Omental fat pad (tissue), 4 donors: ENCODE measurements around the gene DACH1. TPM values are rescaled to one million over a fixed set of nuclear protein-coding genes. Genes with fewer than 3 reads are reported as not detected.

Experiments used
- ATAC-seq: fragments of 150-250 bp; one replicate; pipeline ENCODE4 v1.9.1; 2016; ENCODE audit warnings: mild to moderate bottlenecking, moderate library complexity; ENCODE audit not compliant: low FRiP score
- DNase-seq: peaks from one replicate; pipeline ENCODE4 v3.0.0-alpha.2; 2019; ENCODE audit warnings: low spot score
- total RNA-seq, 4 donors: library from RNA; depleted of rRNA; stranded (reverse); fragments of >200 nt; gene quantifications; one replicate each; pipeline ENCODE4 v1.1.0, GENCODE V29; 2016
- TF ChIP-seq, protein P1 (sequence below), 3 donors: fragments of 450-650 bp; IDR thresholded peaks; one replicate each; pipeline ENCODE4 v1.5.1; 2016 to 2017; ENCODE audit warnings: antibody characterized with exemption in 3 of 3, mild to moderate bottlenecking in 3 of 3, moderate library complexity in 2 of 3

DACH1 gene
- total RNA-seq, 4 donors from 2014 or later: 1.1 to 10.4 (median 2.8) TPM

- ATAC-seq (no peak), DNase-seq (no peak)
- TF ChIP-seq, protein P1, sequence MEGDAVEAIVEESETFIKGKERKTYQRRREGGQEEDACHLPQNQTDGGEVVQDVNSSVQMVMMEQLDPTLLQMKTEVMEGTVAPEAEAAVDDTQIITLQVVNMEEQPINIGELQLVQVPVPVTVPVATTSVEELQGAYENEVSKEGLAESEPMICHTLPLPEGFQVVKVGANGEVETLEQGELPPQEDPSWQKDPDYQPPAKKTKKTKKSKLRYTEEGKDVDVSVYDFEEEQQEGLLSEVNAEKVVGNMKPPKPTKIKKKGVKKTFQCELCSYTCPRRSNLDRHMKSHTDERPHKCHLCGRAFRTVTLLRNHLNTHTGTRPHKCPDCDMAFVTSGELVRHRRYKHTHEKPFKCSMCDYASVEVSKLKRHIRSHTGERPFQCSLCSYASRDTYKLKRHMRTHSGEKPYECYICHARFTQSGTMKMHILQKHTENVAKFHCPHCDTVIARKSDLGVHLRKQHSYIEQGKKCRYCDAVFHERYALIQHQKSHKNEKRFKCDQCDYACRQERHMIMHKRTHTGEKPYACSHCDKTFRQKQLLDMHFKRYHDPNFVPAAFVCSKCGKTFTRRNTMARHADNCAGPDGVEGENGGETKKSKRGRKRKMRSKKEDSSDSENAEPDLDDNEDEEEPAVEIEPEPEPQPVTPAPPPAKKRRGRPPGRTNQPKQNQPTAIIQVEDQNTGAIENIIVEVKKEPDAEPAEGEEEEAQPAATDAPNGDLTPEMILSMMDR (IDR thresholded peaks at IDR 0.05): no peak
Measured at GRCh38 chr13:71661921-71662320, 205.1 kb downstream of the DACH1 start.

DNA sequence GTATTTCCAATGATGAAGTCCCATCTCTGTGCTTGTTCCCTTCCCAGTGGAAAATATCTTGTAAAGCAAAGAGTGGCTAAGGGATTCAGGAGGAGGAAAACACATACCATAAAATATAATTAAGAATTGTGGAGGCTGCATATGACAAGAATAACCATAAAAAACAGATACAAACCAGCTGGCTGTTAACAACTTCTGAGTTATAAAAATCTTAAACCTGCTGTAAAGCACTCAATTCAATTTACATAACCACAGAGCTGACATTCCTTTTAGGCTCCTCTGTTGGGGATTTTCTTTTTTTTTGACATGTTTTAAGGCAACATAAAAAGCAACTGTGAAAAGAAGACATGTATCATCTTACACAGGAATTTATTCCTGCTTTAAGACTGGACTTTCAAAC lies 207.6 kb downstream of the DACH1 start:
- ATAC-seq (no peak), DNase-seq (no peak)
- TF ChIP-seq, protein P1 (IDR thresholded peaks at IDR 0.05): no peak

GRCh38 chr13:71645467-71645866 lies 221.5 kb downstream of the DACH1 start:
- no peak for ATAC-seq

GRCh38 chr13:71644579-71644978 lies 222.4 kb downstream of the DACH1 start:
- DNase-seq (no peak), ATAC-seq (no peak)
- TF ChIP-seq, protein P1 (IDR thresholded peaks at IDR 0.05): no peak

More at GRCh38 chr13:71645467-71645866, 221.5 kb downstream of the DACH1 start:
- DNase-seq: no peak
- TF ChIP-seq, protein P1 (IDR thresholded peaks at IDR 0.05): no peak

DNA sequence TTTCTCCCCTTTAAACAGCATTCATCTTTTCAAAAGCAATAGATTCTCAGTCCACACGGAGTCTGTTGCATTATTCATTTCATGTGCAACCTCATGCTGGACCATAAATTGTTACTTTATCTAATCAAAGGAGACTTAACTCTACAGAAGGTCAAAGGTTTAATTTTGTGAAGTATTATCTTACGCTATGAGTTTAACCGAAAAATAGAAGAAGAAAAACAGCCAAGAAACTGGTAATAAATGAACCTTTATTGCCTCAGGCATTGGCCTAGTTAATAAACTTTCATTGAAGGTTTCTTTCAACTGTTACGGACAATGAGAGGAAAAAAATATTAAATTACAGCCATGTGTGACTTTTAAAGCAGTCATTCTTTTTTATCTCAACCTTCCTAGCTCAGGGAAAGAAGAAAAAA lies 223.6 kb downstream of the DACH1 start:
- no peak for DNase-seq
- TF ChIP-seq, protein P1 (IDR thresholded peaks at IDR 0.05): no peak
- ATAC-seq: no peak

DNA sequence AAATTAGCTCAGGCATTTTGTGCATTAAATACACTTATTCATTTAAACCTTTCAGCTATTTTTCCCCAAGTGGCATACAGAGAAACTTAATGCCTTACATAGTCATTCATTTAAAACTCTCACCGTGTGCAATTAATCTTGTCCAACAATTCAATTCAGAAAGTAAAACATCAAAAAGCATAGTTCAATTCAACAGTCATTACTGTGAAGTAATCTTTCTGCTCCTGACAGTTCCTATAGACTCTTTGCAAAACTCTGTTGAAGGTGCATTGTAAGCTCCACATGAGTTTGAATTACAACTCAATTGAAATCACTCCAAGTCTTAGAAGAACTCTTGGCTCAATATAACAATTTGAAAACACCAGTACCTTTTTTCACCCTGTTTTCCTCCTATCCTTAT lies 228.3 kb downstream of the DACH1 start:
- no peak for ATAC-seq
- no peak for DNase-seq
- TF ChIP-seq, protein P1 (IDR thresholded peaks at IDR 0.05): no peak

DNA sequence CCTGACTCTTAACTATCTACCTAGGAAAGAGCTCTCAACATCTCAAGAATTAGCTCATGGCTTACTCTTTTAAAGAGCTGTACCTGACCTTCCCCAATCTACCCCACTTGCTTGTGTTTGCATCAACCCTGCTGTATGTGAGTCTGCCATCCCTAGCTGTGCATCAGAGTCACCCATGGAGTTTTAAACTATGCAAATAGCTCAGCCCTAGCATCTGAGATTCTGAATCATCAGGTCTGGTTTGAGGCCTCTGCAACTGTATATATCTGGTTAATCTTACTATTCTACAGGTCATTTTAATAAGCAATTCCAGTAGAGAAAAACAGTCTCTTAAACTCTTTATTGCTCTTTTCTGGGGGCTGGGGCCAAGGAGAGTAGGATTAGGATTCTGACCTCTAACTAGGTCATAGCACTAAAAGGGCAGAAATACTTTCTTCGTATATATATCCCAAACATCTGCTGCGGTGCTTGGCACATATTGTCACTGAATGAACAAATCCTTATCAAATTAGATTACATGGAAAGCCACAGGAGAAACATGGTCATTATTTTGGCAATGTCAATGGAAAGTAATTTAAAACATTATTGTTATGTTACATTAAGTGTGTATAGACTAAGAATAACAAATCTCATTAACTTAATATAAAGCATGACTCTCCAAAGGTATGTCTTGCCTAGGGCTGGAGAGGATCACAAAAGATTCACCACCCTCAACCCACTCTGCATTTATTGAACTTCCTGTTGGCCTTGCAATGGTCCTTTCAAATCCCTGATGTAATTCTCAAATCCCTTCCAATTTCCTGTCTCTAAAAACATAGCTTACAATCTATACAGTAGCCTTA lies 232.2 kb downstream of the DACH1 start:
- ATAC-seq (no peak), DNase-seq (no peak)
- TF ChIP-seq, protein P1 (IDR thresholded peaks at IDR 0.05): no peak
